HL-60 (cell line): Measurements from ENCODE around the gene ALK.

Experiments
- DNase-seq, 2 experiments: peaks; one replicate each; pipeline ENCODE4 v3.0.0-alpha.2; 2010 to 2020; ENCODE audit warnings: low read depth in 1 of 2, low spot score in 1 of 2
- H3K27ac ChIP-seq: fragments of 250-450 bp; sonication (Bioruptor Pico); replicated peaks from 2 replicates; pipeline ENCODE4 v1.5.1; 2020; ENCODE audit warnings: mild to moderate bottlenecking, moderate library complexity
- H3K27me3 ChIP-seq: fragments of 250-450 bp; sonication (Bioruptor Pico); 2 replicates; pipeline ENCODE4 v1.5.1; 2021; ENCODE audit warnings: mild to moderate bottlenecking, moderate library complexity; ENCODE audit not compliant: insufficient read depth, poor library complexity, severe bottlenecking
- H3K4me3 ChIP-seq: replicated peaks from 2 replicates; pipeline ENCODE4 v1.5.1; 2011; ENCODE audit warnings: mild to moderate bottlenecking, control low read depth, low read length; ENCODE audit not compliant: insufficient read depth
- GABPA ChIP-seq: IDR thresholded peaks from 2 replicates; pipeline ENCODE4 v1.6.1; 2012; ENCODE audit warnings: low read depth
- POLR2AphosphoS5 ChIP-seq: IDR thresholded peaks from 2 replicates; pipeline ENCODE4 v1.6.1; 2012; ENCODE audit warnings: low read depth
- SPI1 ChIP-seq: IDR thresholded peaks from 2 replicates; pipeline ENCODE4 v1.6.1; 2012; ENCODE audit warnings: low read depth, mild to moderate bottlenecking, borderline replicate concordance
- TF ChIP-seq, protein P1 (sequence below): IDR thresholded peaks from one replicate; pipeline ENCODE4 v1.5.1; 2011; ENCODE audit warnings: low read length, control low read depth, inconsistent platforms; ENCODE audit not compliant: insufficient read depth
- TF ChIP-seq, protein P2 (sequence below): IDR thresholded peaks from 2 replicates; pipeline ENCODE4 v1.6.1; 2012; ENCODE audit warnings: low read depth; ENCODE audit not compliant: insufficient replicate concordance

Gene ALK

DNA sequence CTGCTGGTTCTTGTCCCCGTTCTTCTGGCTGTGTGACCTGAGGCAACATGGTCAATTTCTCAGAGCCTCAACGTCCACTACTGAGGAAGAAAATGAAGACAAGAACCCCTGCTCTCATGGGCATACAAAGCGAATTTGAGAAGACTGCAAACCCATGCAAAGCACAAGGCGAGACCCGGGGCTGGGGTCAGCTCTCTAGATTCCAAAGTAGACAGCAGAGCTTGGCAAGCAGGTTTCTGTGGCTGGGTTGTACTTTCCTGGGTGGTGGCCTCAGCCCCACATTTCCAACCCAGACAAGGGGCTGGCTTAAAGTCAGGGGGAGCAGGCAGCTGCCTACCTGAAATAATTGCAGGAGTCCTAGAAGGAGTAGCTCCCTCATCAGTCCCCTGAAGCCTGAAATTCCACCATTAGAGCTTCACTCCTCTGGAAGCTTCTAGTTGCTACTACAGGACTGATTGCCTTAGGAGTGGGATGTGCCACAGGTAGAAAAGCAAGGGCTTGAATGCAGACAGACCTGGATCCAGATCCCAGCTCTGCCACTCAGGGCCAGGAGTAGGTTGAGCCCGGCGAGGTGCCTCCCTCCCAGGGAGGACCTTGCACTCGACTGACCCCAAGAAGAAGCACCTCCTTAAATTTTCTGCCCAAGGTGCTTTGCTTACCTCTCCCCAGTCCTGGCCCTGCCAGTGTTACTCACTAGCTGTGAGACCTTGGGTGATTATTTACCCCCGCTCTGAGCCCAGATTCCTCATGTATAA is 678.6 kb downstream of the ALK start:
- Histone ChIP-seq H3K4me3 (no peak overlapping the region), H3K27ac (no peak overlapping the region), H3K27me3 (no peaks in the 10 kb centered on the region)
- TF ChIP-seq, protein P1, sequence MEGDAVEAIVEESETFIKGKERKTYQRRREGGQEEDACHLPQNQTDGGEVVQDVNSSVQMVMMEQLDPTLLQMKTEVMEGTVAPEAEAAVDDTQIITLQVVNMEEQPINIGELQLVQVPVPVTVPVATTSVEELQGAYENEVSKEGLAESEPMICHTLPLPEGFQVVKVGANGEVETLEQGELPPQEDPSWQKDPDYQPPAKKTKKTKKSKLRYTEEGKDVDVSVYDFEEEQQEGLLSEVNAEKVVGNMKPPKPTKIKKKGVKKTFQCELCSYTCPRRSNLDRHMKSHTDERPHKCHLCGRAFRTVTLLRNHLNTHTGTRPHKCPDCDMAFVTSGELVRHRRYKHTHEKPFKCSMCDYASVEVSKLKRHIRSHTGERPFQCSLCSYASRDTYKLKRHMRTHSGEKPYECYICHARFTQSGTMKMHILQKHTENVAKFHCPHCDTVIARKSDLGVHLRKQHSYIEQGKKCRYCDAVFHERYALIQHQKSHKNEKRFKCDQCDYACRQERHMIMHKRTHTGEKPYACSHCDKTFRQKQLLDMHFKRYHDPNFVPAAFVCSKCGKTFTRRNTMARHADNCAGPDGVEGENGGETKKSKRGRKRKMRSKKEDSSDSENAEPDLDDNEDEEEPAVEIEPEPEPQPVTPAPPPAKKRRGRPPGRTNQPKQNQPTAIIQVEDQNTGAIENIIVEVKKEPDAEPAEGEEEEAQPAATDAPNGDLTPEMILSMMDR: no peak
- TF ChIP-seq, protein P2, sequence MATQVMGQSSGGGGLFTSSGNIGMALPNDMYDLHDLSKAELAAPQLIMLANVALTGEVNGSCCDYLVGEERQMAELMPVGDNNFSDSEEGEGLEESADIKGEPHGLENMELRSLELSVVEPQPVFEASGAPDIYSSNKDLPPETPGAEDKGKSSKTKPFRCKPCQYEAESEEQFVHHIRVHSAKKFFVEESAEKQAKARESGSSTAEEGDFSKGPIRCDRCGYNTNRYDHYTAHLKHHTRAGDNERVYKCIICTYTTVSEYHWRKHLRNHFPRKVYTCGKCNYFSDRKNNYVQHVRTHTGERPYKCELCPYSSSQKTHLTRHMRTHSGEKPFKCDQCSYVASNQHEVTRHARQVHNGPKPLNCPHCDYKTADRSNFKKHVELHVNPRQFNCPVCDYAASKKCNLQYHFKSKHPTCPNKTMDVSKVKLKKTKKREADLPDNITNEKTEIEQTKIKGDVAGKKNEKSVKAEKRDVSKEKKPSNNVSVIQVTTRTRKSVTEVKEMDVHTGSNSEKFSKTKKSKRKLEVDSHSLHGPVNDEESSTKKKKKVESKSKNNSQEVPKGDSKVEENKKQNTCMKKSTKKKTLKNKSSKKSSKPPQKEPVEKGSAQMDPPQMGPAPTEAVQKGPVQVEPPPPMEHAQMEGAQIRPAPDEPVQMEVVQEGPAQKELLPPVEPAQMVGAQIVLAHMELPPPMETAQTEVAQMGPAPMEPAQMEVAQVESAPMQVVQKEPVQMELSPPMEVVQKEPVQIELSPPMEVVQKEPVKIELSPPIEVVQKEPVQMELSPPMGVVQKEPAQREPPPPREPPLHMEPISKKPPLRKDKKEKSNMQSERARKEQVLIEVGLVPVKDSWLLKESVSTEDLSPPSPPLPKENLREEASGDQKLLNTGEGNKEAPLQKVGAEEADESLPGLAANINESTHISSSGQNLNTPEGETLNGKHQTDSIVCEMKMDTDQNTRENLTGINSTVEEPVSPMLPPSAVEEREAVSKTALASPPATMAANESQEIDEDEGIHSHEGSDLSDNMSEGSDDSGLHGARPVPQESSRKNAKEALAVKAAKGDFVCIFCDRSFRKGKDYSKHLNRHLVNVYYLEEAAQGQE: no peak
- no peak for TF ChIP-seq SPI1
- no peak for TF ChIP-seq GABPA
- TF ChIP-seq POLR2AphosphoS5: no peak
- no peak for DNase-seq

DNA sequence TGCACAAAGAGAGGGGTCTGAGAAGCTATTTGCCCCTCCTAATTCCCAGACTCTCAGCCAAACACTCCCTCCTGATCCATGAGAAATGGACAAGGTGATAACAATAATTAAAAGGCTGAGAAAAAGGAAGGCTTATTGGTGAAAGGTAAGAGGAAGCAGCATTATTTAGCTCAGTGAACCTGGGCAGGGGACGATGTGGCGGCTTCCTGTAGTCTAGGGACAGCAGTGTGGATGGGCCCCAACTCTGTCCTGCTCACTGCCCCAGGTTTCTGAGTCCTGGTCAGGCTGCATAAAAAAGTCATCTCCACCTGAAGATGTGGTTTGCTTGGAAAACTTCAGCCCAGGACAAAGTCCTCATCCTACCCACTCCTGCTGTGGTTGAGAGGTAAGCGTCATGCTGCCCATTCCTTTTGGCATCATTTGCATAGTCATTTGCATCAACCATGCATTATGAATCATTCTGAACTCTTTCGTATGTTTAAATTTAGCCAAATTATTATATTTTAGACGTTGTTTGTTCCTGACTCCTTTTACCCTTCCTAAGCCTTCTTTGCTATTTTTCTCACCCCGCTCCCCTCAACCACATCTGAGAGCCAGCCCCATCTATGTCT is 679.3 kb downstream of the ALK start:
- TF ChIP-seq, protein P1: no peak
- TF ChIP-seq POLR2AphosphoS5: no peak
- TF ChIP-seq, protein P2: no peak
- TF ChIP-seq SPI1: no peak
- TF ChIP-seq GABPA: no peak
- H3K27ac ChIP-seq: no peak overlapping the region
- H3K27me3 ChIP-seq: peaks cover 2% of the 10 kb centered on the region
- no peak overlapping the region for H3K4me3 ChIP-seq
- DNase-seq: no peak

DNA sequence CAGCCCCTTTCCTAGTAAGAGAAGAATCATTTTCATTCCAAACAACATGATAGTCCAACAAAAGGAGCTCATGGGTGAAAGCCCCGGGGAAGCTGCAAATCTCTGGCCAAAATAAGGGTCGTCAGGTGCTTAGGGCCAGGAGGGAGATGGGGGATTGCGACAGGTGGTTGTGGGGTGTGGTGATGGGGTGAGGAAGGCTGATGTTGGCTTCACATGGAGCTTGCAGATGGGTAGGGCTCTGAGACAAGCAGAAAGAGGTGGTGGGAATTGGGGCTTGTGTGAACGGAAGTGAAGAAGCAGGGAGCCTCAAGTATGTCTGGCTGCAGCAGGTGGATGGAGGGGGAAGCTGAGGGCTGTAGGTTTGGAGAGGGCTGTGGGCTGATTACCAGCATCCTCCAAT is 680.0 kb downstream of the ALK start:
- H3K27ac ChIP-seq: no peak overlapping the region
- H3K27me3 ChIP-seq: peaks cover 2% of the 10 kb centered on the region
- no peak for DNase-seq
- H3K4me3 ChIP-seq: no peak overlapping the region
- TF ChIP-seq, protein P2: no peak
- no peak for TF ChIP-seq GABPA
- TF ChIP-seq SPI1: no peak
- TF ChIP-seq, protein P1: no peak
- TF ChIP-seq POLR2AphosphoS5: no peak
